H7 (cell line): Measurements from ENCODE around the gene CCDC171. TPM values are rescaled to one million over a fixed set of nuclear protein-coding genes. Genes with fewer than 3 reads are reported as not detected.

ENCODE experiments used
- DNase-seq: peaks from one replicate; pipeline ENCODE4 v3.0.0; 2012
- H3K27me3 ChIP-seq: 2 replicates; pipeline ENCODE4 v1.6.0; 2011; ENCODE audit warnings: mild to moderate bottlenecking, low read length; ENCODE audit not compliant: control insufficient read depth, insufficient read depth
- H3K36me3 ChIP-seq: replicated peaks from 2 replicates; pipeline ENCODE4 v1.5.1; 2011; ENCODE audit warnings: low read length; ENCODE audit not compliant: control insufficient read depth, insufficient read depth
- H3K4me3 ChIP-seq: 2 replicates; pipeline ENCODE4 v1.5.1; 2011; ENCODE audit warnings: low read depth, mild to moderate bottlenecking, control low read depth, low read length, moderate library complexity; ENCODE audit not compliant: insufficient read depth
- total RNA-seq: library from RNA; depleted of rRNA; stranded (reverse); fragments of >200 nt; shearing (Covaris generic); gene quantifications from 2 replicates; pipeline ENCODE4 v1.2.3, GENCODE V29; 2014

Gene CCDC171
- total RNA-seq, 1 experiment from 2014 or later: 1.1 TPM

DNA sequence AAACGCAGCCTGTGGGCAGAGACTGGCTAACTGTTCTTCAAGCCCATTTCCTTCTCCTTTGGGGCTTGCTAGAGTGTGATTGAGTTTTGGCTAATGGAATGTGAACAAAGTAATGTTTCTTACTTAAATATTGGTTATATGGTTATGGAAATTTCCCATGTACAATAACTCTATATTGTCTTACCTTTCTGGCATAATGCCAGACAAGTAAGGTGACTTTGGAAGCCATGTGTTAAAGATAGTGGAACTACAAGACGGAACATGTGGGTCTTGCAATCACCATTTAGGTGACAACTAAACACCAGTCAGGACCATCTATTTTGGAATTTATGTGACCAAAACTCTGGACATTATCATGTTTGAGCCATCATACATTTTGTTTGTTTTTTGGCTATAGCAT is 260.2 kb downstream of the CCDC171 start:
- no peak for DNase-seq
- H3K27me3 ChIP-seq: no peaks in the 10 kb centered on the region
- H3K4me3 ChIP-seq: no peak overlapping the region
- no peaks in the 10 kb centered on the region for H3K36me3 ChIP-seq

- Histone ChIP-seq H3K36me3 (no peaks in the 10 kb centered on the region), H3K4me3 (no peak overlapping the region), H3K27me3 (no peaks in the 10 kb centered on the region)
- peak; percentile 29 for DNase-seq
These were observed 271.5 kb downstream of the CCDC171 start for GRCh38 chr9:15824310-15824709.

DNA sequence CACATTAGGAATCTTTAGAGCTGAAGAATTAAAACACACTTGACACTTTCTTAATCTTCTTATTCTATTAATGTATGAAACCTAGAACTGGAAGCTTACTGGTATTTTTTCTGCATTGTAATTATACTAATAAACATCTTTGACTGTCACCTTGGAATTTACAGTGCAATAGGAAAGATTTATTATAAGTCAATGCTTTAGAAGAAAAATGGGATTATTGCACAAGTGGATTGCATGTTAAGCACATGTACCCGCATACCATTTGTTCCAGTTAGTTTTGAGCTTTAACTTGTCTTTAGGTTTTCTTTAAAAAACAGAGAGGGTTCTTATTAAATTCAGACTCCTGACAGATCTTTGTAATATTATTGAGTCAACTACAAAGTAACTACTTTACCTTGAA is 278.5 kb downstream of the CCDC171 start:
- DNase-seq: no peak
- no peaks in the 10 kb centered on the region for H3K36me3 ChIP-seq
- no peaks in the 10 kb centered on the region for H3K27me3 ChIP-seq
- no peak overlapping the region for H3K4me3 ChIP-seq

DNA sequence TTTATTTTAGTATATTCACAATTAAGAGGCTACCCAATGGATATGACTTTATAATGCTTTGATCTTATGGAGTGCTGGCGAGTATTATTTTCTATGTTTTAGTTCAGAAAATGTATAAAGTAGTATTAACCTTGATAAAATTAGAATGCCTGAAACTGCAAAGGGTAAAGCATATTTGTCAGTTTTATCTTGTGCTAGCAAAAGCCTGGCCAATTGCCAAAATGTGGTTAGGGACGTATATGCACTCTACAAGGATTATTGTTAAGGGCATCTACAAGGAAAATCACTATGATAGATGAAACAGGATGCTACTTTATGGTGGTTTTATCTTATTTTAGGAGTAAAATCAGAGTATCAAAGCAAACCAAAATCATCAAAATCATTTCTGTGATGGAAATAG is 281.7 kb downstream of the CCDC171 start:
- Histone ChIP-seq H3K4me3 (no peak overlapping the region), H3K27me3 (no peaks in the 10 kb centered on the region), H3K36me3 (no peaks in the 10 kb centered on the region)
- no peak for DNase-seq

DNA sequence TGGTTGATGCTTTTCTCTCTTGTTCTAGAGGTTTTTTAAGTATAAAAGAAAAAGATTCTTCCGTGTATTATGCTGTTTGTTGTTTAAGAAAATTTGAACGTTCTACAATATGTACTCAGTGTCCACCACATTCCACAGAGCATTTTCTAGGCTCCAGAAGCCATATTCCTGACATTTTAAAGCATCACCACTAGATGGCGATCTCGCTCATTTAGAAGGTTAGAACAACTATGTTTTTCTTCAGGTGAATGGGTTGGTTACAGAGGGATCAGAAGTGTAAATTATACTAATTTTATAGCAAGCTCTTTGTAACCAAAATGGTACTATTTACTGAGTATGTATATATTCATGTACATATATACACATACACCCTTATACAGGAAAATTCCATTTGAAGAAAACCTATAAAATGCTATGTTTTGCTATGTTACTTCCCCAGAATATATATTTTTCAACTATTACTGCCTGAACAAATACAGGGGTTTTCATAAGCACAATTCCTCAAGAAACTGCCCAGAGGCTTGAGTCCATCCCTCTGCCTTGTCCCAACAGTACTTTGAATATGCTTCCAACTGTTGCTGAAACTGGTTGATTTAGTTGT is 284.3 kb downstream of the CCDC171 start:
- no peak overlapping the region for H3K4me3 ChIP-seq
- DNase-seq: peak; percentile 35
- H3K27me3 ChIP-seq: no peaks in the 10 kb centered on the region
- H3K36me3 ChIP-seq: no peaks in the 10 kb centered on the region

- no peak for DNase-seq
- no peaks in the 10 kb centered on the region for H3K36me3 ChIP-seq
- no peak overlapping the region for H3K4me3 ChIP-seq
- no peaks in the 10 kb centered on the region for H3K27me3 ChIP-seq
These were observed 289.2 kb downstream of the CCDC171 start for GRCh38 chr9:15842051-15842450.

DNA sequence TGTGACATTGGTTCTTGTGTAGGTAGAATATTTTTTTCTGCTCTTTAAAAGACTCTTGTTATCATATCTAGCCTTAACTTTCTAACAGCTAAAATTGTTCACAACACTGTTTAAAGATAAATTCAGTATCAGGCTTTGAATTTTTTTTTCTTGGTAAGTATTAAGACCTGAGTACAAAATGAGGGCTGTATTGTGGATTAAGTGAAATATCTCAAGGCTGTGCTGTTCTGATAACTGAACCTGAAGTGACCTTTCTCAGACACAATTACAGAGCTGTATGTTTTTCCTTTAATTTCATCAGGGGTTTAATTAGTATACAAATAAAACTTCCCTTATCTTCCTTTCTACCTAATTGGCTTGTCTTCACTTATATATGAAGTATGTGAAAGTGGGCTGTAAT is 290.5 kb downstream of the CCDC171 start:
- Histone ChIP-seq H3K36me3 (no peaks in the 10 kb centered on the region), H3K27me3 (no peaks in the 10 kb centered on the region), H3K4me3 (no peak overlapping the region)
- DNase-seq: no peak

- no peaks in the 10 kb centered on the region for H3K36me3 ChIP-seq
- no peaks in the 10 kb centered on the region for H3K27me3 ChIP-seq
- DNase-seq: no peak
- no peak overlapping the region for H3K4me3 ChIP-seq
These were observed 291.1 kb downstream of the CCDC171 start for GRCh38 chr9:15843931-15844330.

- no peaks in the 10 kb centered on the region for H3K36me3 ChIP-seq
- H3K4me3 ChIP-seq: no peak overlapping the region
- no peaks in the 10 kb centered on the region for H3K27me3 ChIP-seq
- DNase-seq: no peak
These were observed 293.8 kb downstream of the CCDC171 start for GRCh38 chr9:15846611-15847010.

GRCh38 chr9:15849871-15850270 is 297.0 kb downstream of the CCDC171 start:
- H3K4me3 ChIP-seq: no peak overlapping the region
- H3K27me3 ChIP-seq: no peaks in the 10 kb centered on the region
- DNase-seq: no peak
- H3K36me3 ChIP-seq: no peaks in the 10 kb centered on the region

DNA sequence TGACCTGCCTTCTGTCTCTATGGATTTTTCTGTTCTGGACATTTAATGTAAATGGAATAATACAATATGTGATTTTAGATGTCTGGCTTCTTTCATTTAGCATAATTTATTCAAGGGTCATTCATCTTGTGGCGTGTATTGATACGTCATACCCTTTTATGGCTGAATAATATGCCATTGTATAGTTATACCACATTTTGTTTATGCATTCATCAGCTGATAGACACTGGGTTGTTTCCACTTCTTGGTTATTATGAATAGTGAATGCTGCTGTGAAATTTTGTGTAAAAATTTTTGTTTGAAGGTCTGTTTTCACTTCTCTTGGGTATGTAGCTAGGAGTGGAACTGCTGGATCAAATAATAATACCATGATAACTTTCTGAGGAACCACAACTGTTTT is 298.9 kb downstream of the CCDC171 start:
- Histone ChIP-seq H3K36me3 (no peaks in the 10 kb centered on the region), H3K4me3 (no peak overlapping the region), H3K27me3 (no peaks in the 10 kb centered on the region)
- DNase-seq: no peak

- no peaks in the 10 kb centered on the region for H3K27me3 ChIP-seq
- no peak overlapping the region for H3K4me3 ChIP-seq
- H3K36me3 ChIP-seq: no peaks in the 10 kb centered on the region
- DNase-seq: no peak
These were observed 303.7 kb downstream of the CCDC171 start for GRCh38 chr9:15856591-15856990.

DNA sequence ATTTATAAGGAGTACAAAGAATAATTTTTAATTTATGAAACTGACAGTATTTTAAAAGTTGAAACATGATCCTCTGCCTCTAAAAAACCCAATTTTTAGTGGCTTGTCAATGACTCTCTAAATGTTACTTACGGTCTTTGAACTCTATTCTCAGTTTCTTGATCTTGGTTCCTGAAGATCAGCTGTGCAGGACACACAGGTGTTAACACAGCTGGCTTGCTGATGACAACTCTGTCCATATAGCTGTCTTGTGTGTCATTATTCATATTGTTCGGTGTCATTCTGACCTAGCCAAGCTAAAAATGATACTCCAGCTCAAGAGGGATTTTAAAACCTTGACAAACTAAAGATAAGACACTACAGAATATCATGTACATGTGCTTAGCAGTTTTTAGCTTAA is 314.5 kb downstream of the CCDC171 start:
- Histone ChIP-seq H3K4me3 (no peak overlapping the region), H3K27me3 (no peaks in the 10 kb centered on the region), H3K36me3 (no peaks in the 10 kb centered on the region)
- no peak for DNase-seq

DNA sequence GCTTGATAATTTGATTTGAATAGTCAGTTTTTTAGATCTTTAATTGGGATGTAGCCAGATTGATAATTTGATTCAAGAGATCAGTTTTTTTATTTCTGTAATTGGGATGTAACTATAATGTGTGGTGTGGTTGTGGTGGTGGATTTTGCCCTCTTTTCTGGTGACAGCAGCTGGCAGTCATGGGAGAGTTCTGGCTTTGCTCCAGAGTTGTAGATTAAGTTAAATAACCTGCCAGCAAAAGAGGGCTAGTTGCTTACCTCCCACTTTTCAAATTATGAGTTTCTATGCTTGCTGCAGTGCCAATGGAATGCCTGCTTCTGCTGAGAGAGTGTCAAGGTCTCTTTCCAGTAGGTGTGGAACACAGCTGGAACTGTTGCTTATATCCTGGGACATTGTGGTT is 315.1 kb downstream of the CCDC171 start:
- H3K4me3 ChIP-seq: no peak overlapping the region
- H3K27me3 ChIP-seq: no peaks in the 10 kb centered on the region
- no peaks in the 10 kb centered on the region for H3K36me3 ChIP-seq
- no peak for DNase-seq

GRCh38 chr9:15873573-15874177 is 320.8 kb downstream of the CCDC171 start:
- no peaks in the 10 kb centered on the region for H3K36me3 ChIP-seq
- H3K4me3 ChIP-seq: no peak overlapping the region
- DNase-seq: peak; percentile 6
- H3K27me3 ChIP-seq: no peaks in the 10 kb centered on the region

DNA sequence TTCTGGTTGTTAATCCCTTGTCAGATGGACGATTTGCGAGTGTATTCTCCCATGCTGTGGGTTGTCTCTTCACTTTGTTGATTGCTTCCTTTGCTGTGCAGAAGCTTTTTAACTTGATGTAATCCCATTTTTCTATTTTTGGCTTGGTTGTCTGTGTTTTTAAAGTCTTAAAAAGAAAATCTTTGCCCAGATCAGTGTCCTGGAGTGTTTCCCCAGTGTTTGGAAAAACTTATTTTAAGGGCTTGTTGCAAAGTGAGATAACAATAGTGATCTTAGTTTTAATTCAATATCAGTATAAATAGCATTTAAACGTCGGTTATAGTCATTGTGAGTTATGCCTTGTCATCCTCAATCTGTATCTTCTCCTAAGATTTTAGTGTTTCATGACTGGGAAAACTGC is 329.5 kb downstream of the CCDC171 start:
- Histone ChIP-seq H3K36me3 (no peaks in the 10 kb centered on the region), H3K4me3 (no peak overlapping the region), H3K27me3 (no peaks in the 10 kb centered on the region; the same call in 1 of the 2 replicates)
- DNase-seq: no peak
